Stimulated activated CD8-positive, alpha-beta memory T cell treated with anti-CD3 and anti-CD28 coated beads, Interleukin-12 subunit alpha, Interleukin-12 subunit beta, amount 100 ng/mL, for 1 hour (primary cell): ENCODE results near the gene ANO9.
A peak's percentile ranks its signal among the peaks of the same experiment; 100 is the strongest.

Experiments used
- DNase-seq: peaks from one replicate; pipeline ENCODE4 v3.0.0-alpha.2; 2020; ENCODE audit warnings: low read depth

The ANO9 gene

GRCh38 chr11:441418-442274 is at the start of gene ANO9:
TSS of gene ANO9 (minus strand) at chr11:442011. CDS start at chr11:441926, 85 bp downstream.
- DNase-seq: peak; percentile 37

GRCh38 chr11:491358-491757 is 49.5 kb upstream of the ANO9 start:
- no peak for DNase-seq

- DNase-seq: no peak
These were observed 49.1 kb upstream of the ANO9 start for GRCh38 chr11:490930-491260.

- no peak for DNase-seq
These were observed 48.5 kb upstream of the ANO9 start for GRCh38 chr11:490186-490929.

- no peak for DNase-seq
These were observed 47.9 kb upstream of the ANO9 start for GRCh38 chr11:489610-490185.

GRCh38 chr11:488992-489391 is 47.2 kb upstream of the ANO9 start:
- no peak for DNase-seq

- no peak for DNase-seq
These were observed 46.8 kb upstream of the ANO9 start for GRCh38 chr11:488579-488978.

GRCh38 chr11:488062-488461 is 46.3 kb upstream of the ANO9 start:
- no peak for DNase-seq

- DNase-seq: no peak
These were observed 45.8 kb upstream of the ANO9 start for GRCh38 chr11:487571-488021.

GRCh38 chr11:486189-486588 is 44.4 kb upstream of the ANO9 start:
- no peak for DNase-seq

GRCh38 chr11:484616-485015 is 42.8 kb upstream of the ANO9 start:
- no peak for DNase-seq

- DNase-seq: no peak
These were observed 37.5 kb upstream of the ANO9 start for GRCh38 chr11:479311-479710.

GRCh38 chr11:477052-477715 is 35.4 kb upstream of the ANO9 start:
- no peak for DNase-seq

GRCh38 chr11:476416-476815 is 34.6 kb upstream of the ANO9 start:
- DNase-seq: no peak

- no peak for DNase-seq
These were observed 34.1 kb upstream of the ANO9 start for GRCh38 chr11:475941-476340.

- DNase-seq: no peak
These were observed 33.2 kb upstream of the ANO9 start for GRCh38 chr11:474914-475506.

- no peak for DNase-seq
These were observed 32.4 kb upstream of the ANO9 start for GRCh38 chr11:473962-474785.

GRCh38 chr11:473415-473814 is 31.6 kb upstream of the ANO9 start:
- no peak for DNase-seq

GRCh38 chr11:472816-473215 is 31.0 kb upstream of the ANO9 start:
- DNase-seq: no peak

GRCh38 chr11:472272-472671 is 30.5 kb upstream of the ANO9 start:
- DNase-seq: no peak

- DNase-seq: no peak
These were observed 29.8 kb upstream of the ANO9 start for GRCh38 chr11:471468-472145.
